ENCODE measurements around the gene PILRA. TPM values are rescaled to one million over a fixed set of nuclear protein-coding genes. Genes with fewer than 3 reads are reported as not detected.
"Not testable (repeated sequence)": the region's sequence is repeated elsewhere in the genome, so short reads cannot be mapped to it uniquely, and the experiment has no call there.

The PILRA gene
- total RNA-seq, 4 donors from 2014 or later, result 1.3 to 8.5 (median 4.2) TPM

- Histone ChIP-seq H3K36me3 (peaks cover 37% of the 10 kb centered on the region), H3K9me3 (no peaks in the 10 kb centered on the region)
Observed at GRCh38 chr7:100364480-100364879, 8.8 kb upstream of the PILRA start.

GRCh38 chr7:100365998-100366367, 7.3 kb upstream of the PILRA start:
- H3K36me3 ChIP-seq, result peaks cover 22% of the 10 kb centered on the region
- H3K9me3 ChIP-seq; DNase-seq (ENCODE audit: low spot score in 2 of 2); H3K4me1 ChIP-seq; H3K27me3 ChIP-seq; H3K27ac ChIP-seq; H3K4me3 ChIP-seq: not testable (repeated sequence)
- 98% methylated on average over 7 of the region's 7 CpGs for WGBS

More at GRCh38 chr7:100364480-100364879, 8.8 kb upstream of the PILRA start:
- Histone ChIP-seq H3K4me1 (no peaks in the 10 kb centered on the region), H3K4me3 (no peak overlapping the region), H3K27ac (no peak overlapping the region), H3K27me3 (no peaks in the 10 kb centered on the region)
- WGBS, result 87% methylated on average over 6 of the region's 6 CpGs
- no peak for DNase-seq (ENCODE audit: low spot score in 2 of 2)
- TF ChIP-seq EP300 (IDR thresholded peaks at IDR 0.05) (no peak), POLR2AphosphoS5 (IDR thresholded peaks at IDR 0.05) (no peak), POLR2A (IDR thresholded peaks at IDR 0.05) (no peak), CTCF (IDR thresholded peaks at IDR 0.05) (no peak)

GRCh38 chr7:100366411-100367250, 6.7 kb upstream of the PILRA start:
- WGBS, result 84% methylated on average over 11 of the region's 16 CpGs
- Histone ChIP-seq H3K36me3 (peaks cover 16% of the 10 kb centered on the region), H3K27me3 (no peaks in the 10 kb centered on the region), H3K4me3 (no peak overlapping the region), H3K9me3 (no peaks in the 10 kb centered on the region), H3K4me1 (no peaks in the 10 kb centered on the region), H3K27ac (no peak overlapping the region)
- TF ChIP-seq EP300 (IDR thresholded peaks at IDR 0.05) (no peak), POLR2AphosphoS5 (IDR thresholded peaks at IDR 0.05) (no peak), CTCF (IDR thresholded peaks at IDR 0.05) (no peak), POLR2A (IDR thresholded peaks at IDR 0.05) (no peak)
- no peak for DNase-seq (ENCODE audit: low spot score in 2 of 2)

- Histone ChIP-seq H3K4me3 (no peak overlapping the region), H3K4me1 (peaks cover 4% of the 10 kb centered on the region), H3K27me3 (no peaks in the 10 kb centered on the region), H3K27ac (no peak overlapping the region), H3K9me3 (no peaks in the 10 kb centered on the region), H3K36me3 (peaks cover 10% of the 10 kb centered on the region)
- 91% methylated on average over 8 of the region's 8 CpGs for WGBS
- TF ChIP-seq POLR2A (IDR thresholded peaks at IDR 0.05) (no peak), CTCF (IDR thresholded peaks at IDR 0.05) (no peak), POLR2AphosphoS5 (IDR thresholded peaks at IDR 0.05) (no peak)
- DNase-seq (ENCODE audit: low spot score in 2 of 2), result no peak
Observed at GRCh38 chr7:100367251-100367620, 6.1 kb upstream of the PILRA start.

GRCh38 chr7:100367676-100368613, 5.3 kb upstream of the PILRA start:
- 89% methylated on average over 12 of the region's 12 CpGs for WGBS
- TF ChIP-seq POLR2A (IDR thresholded peaks at IDR 0.05), result no peak
- no peak for TF ChIP-seq CTCF (IDR thresholded peaks at IDR 0.05)
- TF ChIP-seq POLR2AphosphoS5 (IDR thresholded peaks at IDR 0.05), result no peak
- TF ChIP-seq EP300 (IDR thresholded peaks at IDR 0.05), result no peak
- Histone ChIP-seq H3K27ac (peak overlapping the region; percentile 21), H3K9me3 (no peaks in the 10 kb centered on the region), H3K27me3 (no peaks in the 10 kb centered on the region), H3K4me1 (peaks cover 10% of the 10 kb centered on the region), H3K4me3 (no peak overlapping the region), H3K36me3 (peaks cover 4% of the 10 kb centered on the region)
- no peak for DNase-seq (ENCODE audit: low spot score in 2 of 2)

Data from suprapubic skin (tissue), 4 donors.